Transverse colon (tissue), 3 donors: ENCODE results near the gene PPP1R3G.

Experiments used
- POLR2A ChIP-seq: fragments of 450-650 bp; IDR thresholded peaks from one replicate; pipeline ENCODE4 v1.6.1; 2016; ENCODE audit warnings: antibody characterized with exemption, mild to moderate bottlenecking, moderate library complexity
- TF ChIP-seq, protein P1 (sequence below), 5 experiments: fragments of 200-600 bp in 3 of 5; fragments of 450-650 bp in 2 of 5; sonication (generic) in 3 of 5; IDR thresholded peaks; 1 replicate in 2 of 5; 2 replicates in 3 of 5; pipeline ENCODE4 v1.5.1; 2016 to 2017; ENCODE audit warnings: antibody characterized with exemption in 5 of 5, inconsistent platforms in 3 of 5, mild to moderate bottlenecking in 2 of 5, moderate library complexity in 1 of 5

DNA sequence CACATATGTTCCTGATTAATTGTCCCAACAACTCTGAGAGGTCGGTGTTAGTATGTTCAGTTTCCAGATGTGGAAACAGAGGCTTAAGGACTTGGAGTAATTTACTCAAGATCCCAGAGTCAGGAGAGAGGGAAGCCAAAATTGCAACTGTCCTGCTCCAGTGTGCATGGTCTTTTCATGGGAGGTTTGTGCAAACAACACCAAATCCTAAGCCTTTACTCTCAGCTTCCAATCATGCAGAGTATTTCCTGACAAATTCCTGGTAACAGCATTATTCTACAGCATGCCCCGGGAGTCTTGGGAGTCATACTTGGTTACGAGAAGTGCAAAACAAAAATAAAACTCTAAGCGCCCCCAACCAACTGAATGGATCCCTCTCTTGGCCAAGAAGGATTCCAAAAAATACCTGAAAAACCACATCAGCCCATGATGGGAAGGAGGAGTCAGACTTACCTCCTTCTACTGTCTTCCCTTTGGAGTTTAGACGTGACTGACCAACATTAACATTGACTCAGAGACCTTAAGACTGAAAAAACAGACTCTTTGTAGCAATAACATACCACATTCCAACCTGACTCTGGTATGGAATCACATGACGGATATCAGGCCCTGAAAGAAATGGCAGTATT lies 30.8 kb upstream of the PPP1R3G start:
- TF ChIP-seq, protein P1, sequence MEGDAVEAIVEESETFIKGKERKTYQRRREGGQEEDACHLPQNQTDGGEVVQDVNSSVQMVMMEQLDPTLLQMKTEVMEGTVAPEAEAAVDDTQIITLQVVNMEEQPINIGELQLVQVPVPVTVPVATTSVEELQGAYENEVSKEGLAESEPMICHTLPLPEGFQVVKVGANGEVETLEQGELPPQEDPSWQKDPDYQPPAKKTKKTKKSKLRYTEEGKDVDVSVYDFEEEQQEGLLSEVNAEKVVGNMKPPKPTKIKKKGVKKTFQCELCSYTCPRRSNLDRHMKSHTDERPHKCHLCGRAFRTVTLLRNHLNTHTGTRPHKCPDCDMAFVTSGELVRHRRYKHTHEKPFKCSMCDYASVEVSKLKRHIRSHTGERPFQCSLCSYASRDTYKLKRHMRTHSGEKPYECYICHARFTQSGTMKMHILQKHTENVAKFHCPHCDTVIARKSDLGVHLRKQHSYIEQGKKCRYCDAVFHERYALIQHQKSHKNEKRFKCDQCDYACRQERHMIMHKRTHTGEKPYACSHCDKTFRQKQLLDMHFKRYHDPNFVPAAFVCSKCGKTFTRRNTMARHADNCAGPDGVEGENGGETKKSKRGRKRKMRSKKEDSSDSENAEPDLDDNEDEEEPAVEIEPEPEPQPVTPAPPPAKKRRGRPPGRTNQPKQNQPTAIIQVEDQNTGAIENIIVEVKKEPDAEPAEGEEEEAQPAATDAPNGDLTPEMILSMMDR (IDR thresholded peaks at IDR 0.05): no peak
- no peak for TF ChIP-seq POLR2A
